Aorta (tissue), 5 donors: ENCODE measurements around the gene PRR5. TPM values are rescaled to one million over a fixed set of nuclear protein-coding genes. Genes with fewer than 3 reads are reported as not detected.

Experiments used
- ATAC-seq: fragments of 200-7000 bp; cut with Tn5 transposase; one replicate; pipeline ENCODE4 v1.9.1; 2022; ENCODE audit warnings: moderate library complexity; ENCODE audit not compliant: low FRiP score
- DNase-seq, 2 donors: peaks; one replicate each; pipeline ENCODE4 v3.0.0-alpha.2; 2020
- H3K27ac ChIP-seq, 2 donors: one replicate each; pipeline ENCODE4 v1.5.1; 2013; ENCODE audit warnings: low read length in 2 of 2, mild to moderate bottlenecking in 2 of 2, moderate library complexity in 2 of 2, control low read depth in 1 of 2, inconsistent platforms in 1 of 2, low read depth in 1 of 2
- H3K27me3 ChIP-seq, 2 donors: one replicate each; pipeline ENCODE4 v1.6.1; 2013; ENCODE audit warnings: control low read depth in 1 of 2, low read length in 1 of 2, mild to moderate bottlenecking in 1 of 2, moderate library complexity in 1 of 2; ENCODE audit not compliant: insufficient read depth in 2 of 2, control insufficient read depth in 1 of 2
- H3K36me3 ChIP-seq, 2 donors: one replicate each; pipeline ENCODE4 v1.6.1; 2013; ENCODE audit warnings: control low read depth in 1 of 2, low read length in 1 of 2, mild to moderate bottlenecking in 1 of 2; ENCODE audit not compliant: insufficient read depth in 2 of 2, control insufficient read depth in 1 of 2
- H3K4me1 ChIP-seq, 2 donors: one replicate each; pipeline ENCODE4 v1.6.1; 2013; ENCODE audit warnings: low read length in 2 of 2, control low read depth in 1 of 2, mild to moderate bottlenecking in 1 of 2, moderate library complexity in 1 of 2; ENCODE audit not compliant: insufficient read depth in 2 of 2, control insufficient read depth in 1 of 2
- H3K4me3 ChIP-seq, 2 donors: one replicate each; pipeline ENCODE4 v1.5.1; 2013; ENCODE audit warnings: low read length in 2 of 2, control low read depth in 1 of 2, mild to moderate bottlenecking in 1 of 2
- H3K9me3 ChIP-seq: one replicate; pipeline ENCODE4 v1.6.1; 2013; ENCODE audit warnings: mild to moderate bottlenecking, low read length; ENCODE audit not compliant: control insufficient read depth
- WGBS, 2 donors: extraction: QIAGEN DNeasy Blood & Tissue Kit; methylation state at CpG; one replicate each; pipeline ENCODE4 v1.1.7; 2013; 5-methylcytosine and 5-hydroxymethylcytosine counted together
- intact Hi-C, 2 donors: fragments of 100-400 bp; cut with DNase I; formaldehyde crosslinking; loops; one replicate each; pipeline versions ENCODE4 v1.14.2 to v1.15.0; 2022
- polyA plus RNA-seq, 2 donors: library from polyadenylated mRNA; stranded (reverse); fragments of 200-250 nt; gene quantifications; one replicate each; pipeline ENCODE4 v1.2.3, GENCODE V29; 2013
- total RNA-seq, 2 donors: library from RNA; stranded (reverse); fragmentation: NEBNext Ultra II Directional; extraction: Animal tissue kit (Norgen Biotek cat#: 25700); gene quantifications; one replicate each; pipeline ENCODE4 v1.2.1, GENCODE V29; 2021
- donor health status: healthy with polysubstance abuse.
- donor health status: Bipolar disorder and iron deficiency.
- donor health status: DM: no; HTN: no; CAD: no.
- donor health status: DM: no; HTN: no; CAD: no.
- donor health status: DM: yes; HTN: yes; CAD: no.

The PRR5 gene
- total and polyA plus RNA-seq, 4 donors: 1.3 to 15.3 (median 9.9) TPM

- ATAC-seq: no peak
- intact Hi-C loops: no loop called here
These were observed 2.4 kb downstream of the PRR5 start for GRCh38 chr22:44704159-44705021.

GRCh38 chr22:44705022-44705297, 3.0 kb downstream of the PRR5 start:
- ATAC-seq (no peak), DNase-seq (no peak)
- Histone ChIP-seq H3K4me3 (no peak overlapping the region), H3K9me3 (no peaks in the 10 kb centered on the region), H3K36me3 (no peaks in the 10 kb centered on the region), H3K27ac (no peak overlapping the region), H3K27me3 (no peaks in the 10 kb centered on the region), H3K4me1 (no peaks in the 10 kb centered on the region)
- 87 to 89% methylated on average over 4 of the region's 4 CpGs for WGBS, 2 donors
- intact Hi-C loops: no loop called here

More at GRCh38 chr22:44704159-44705021, 2.4 kb downstream of the PRR5 start:
- no peak overlapping the region for H3K27ac ChIP-seq
- no peaks in the 10 kb centered on the region for H3K9me3 ChIP-seq
- 88 to 92% methylated on average over 16 of the region's 16 CpGs for WGBS, 2 donors
- no peak overlapping the region for H3K4me3 ChIP-seq
- DNase-seq: no peak
- H3K27me3 ChIP-seq: no peaks in the 10 kb centered on the region
- no peaks in the 10 kb centered on the region for H3K36me3 ChIP-seq
- H3K4me1 ChIP-seq: no peaks in the 10 kb centered on the region

GRCh38 chr22:44706488-44706887, 4.5 kb downstream of the PRR5 start:
- Histone ChIP-seq H3K36me3 (no peaks in the 10 kb centered on the region), H3K9me3 (no peaks in the 10 kb centered on the region), H3K27ac (no peak overlapping the region), H3K27me3 (no peaks in the 10 kb centered on the region), H3K4me1 (no peaks in the 10 kb centered on the region), H3K4me3 (no peak overlapping the region)
- DNase-seq (no peak), ATAC-seq (no peak)
- intact Hi-C loops: no loop called here
- WGBS, 2 donors: 77 to 84% methylated on average over 8 of the region's 8 CpGs

GRCh38 chr22:44707178-44707577, 5.2 kb downstream of the PRR5 start:
- WGBS, 2 donors: 96% methylated on average over 6 to 10 of the region's 10 CpGs
- Histone ChIP-seq H3K27ac (no peak overlapping the region), H3K27me3 (no peaks in the 10 kb centered on the region), H3K36me3 (no peaks in the 10 kb centered on the region), H3K9me3 (no peaks in the 10 kb centered on the region), H3K4me3 (no peak overlapping the region), H3K4me1 (no peaks in the 10 kb centered on the region)
- DNase-seq: no peak
- intact Hi-C loops: no loop called here
- ATAC-seq: no peak

GRCh38 chr22:44707752-44708151, 5.7 kb downstream of the PRR5 start:
- H3K4me1 ChIP-seq: no peaks in the 10 kb centered on the region
- no peaks in the 10 kb centered on the region for H3K9me3 ChIP-seq
- 92 to 95% methylated on average over 11 of the region's 11 CpGs for whole genome bisulfite sequencing, 2 donors
- intact Hi-C loops: no loop called here
- no peaks in the 10 kb centered on the region for H3K36me3 ChIP-seq
- ATAC-seq: no peak
- H3K4me3 ChIP-seq: no peak overlapping the region
- DNase-seq: no peak
- no peaks in the 10 kb centered on the region for H3K27me3 ChIP-seq
- H3K27ac ChIP-seq: no peak overlapping the region

DNA sequence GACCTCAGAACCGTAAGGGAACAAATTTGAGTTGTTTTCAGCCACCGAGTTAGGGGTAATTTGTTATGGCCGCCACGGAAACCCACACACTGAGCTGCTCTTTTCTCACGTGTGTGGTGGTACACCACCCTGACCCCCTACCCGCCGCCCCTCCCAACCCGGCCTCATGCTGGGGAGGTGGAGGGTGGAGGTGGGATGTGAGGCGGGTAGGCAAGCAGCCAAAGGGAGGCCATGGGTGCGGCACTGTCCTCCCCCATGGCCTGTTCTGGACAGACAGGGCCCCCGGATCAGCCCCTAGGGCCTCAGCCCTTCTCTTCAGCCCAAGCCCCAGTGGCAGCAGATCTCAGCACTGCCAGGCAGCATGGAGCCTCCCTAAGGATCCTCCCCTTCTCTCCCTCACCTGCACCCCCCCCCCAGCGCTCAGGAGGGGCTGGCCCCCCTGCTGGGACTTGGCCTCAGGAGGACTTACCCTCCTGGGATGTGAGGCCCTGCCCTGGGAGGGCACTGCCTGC, 7.9 kb downstream of the PRR5 start:
- 91 to 93% methylated on average over 11 to 12 of the region's 12 CpGs for WGBS, 2 donors
- Histone ChIP-seq H3K9me3 (no peaks in the 10 kb centered on the region), H3K4me1 (no peaks in the 10 kb centered on the region), H3K4me3 (no peak overlapping the region), H3K27ac (no peak overlapping the region), H3K27me3 (no peaks in the 10 kb centered on the region), H3K36me3 (no peaks in the 10 kb centered on the region)
- intact Hi-C loops: no loop called here
- peak; percentile 9 for ATAC-seq
- DNase-seq: no peak

- 85 to 91% methylated on average over 21 to 23 of the region's 23 CpGs for WGBS, 2 donors
- intact Hi-C loops: no loop called here
- H3K4me1 ChIP-seq: no peaks in the 10 kb centered on the region
- no peak for DNase-seq
- no peak overlapping the region for H3K4me3 ChIP-seq
- H3K27me3 ChIP-seq: no peaks in the 10 kb centered on the region
- H3K9me3 ChIP-seq: no peaks in the 10 kb centered on the region
- H3K36me3 ChIP-seq: no peaks in the 10 kb centered on the region
- no peak overlapping the region for H3K27ac ChIP-seq
- ATAC-seq: no peak
These were observed 8.7 kb downstream of the PRR5 start for GRCh38 chr22:44710474-44711240.

- Histone ChIP-seq H3K27ac (no peak overlapping the region), H3K4me1 (no peaks in the 10 kb centered on the region), H3K36me3 (no peaks in the 10 kb centered on the region), H3K27me3 (no peaks in the 10 kb centered on the region), H3K4me3 (no peak overlapping the region), H3K9me3 (no peaks in the 10 kb centered on the region)
- WGBS, 2 donors: 78 to 88% methylated on average over 4 of the region's 4 CpGs
- ATAC-seq (no peak), DNase-seq (no peak)
- intact Hi-C loops: no loop called here
These were observed 9.2 kb downstream of the PRR5 start for GRCh38 chr22:44711241-44711560.
